Measurements from ENCODE around the gene THBS2.
"Not testable (repeated sequence)": the region's sequence is repeated elsewhere in the genome, so short reads cannot be mapped to it uniquely, and the experiment has no call there.

Gene THBS2

GRCh38 chr6:169253337-169254238, at the start of gene THBS2:
TSS of gene THBS2 (minus strand) at chr6:169253846. CDS start at chr6:169250784, 3,062 bp downstream.
- FAIRE-seq = no peak

GRCh38 chr6:169302716-169303115, 49.1 kb upstream of the THBS2 start:
- FAIRE-seq = no peak

- FAIRE-seq = no peak
Measured at GRCh38 chr6:169302255-169302654, 48.6 kb upstream of the THBS2 start.

DNA sequence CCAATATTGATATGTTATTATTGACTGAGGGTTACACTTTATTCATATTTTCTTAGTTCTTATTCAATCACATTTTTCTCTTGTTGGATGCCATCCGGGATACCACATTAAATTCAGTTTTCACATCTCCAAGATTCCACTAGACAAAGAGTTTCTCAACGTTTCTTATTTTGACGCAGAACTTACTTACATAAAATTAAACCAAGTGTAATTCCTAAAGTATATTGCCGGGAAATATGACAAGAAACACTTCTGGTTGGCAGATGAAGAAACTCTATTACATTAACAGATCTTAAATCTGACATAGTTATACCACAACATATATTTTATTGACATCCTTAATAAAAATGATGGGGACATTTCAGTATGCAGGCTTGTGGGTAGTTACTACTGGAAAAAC, 47.3 kb upstream of the THBS2 start:
- FAIRE-seq = no peak

- FAIRE-seq = not testable (repeated sequence)
Measured at GRCh38 chr6:169298626-169299025, 45.0 kb upstream of the THBS2 start.

DNA sequence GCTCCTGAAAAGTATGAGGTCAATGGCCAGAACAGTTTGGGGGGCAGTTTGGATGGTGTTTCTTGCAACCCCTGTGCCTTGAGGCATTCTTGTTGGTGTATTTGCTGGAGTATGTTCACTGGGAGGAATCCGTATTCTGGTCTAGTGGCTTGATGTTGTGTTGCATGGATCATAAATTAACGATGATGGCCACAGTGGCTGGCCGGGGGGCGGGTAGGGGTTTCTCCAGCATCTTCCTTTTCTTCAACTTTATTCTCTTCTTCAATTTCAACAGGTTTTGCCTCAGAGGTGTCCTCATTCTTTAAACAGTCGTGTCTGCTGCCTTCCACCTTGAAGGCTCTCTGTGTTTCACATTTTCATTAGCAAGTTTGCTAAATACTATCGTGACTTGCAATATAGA, 43.0 kb upstream of the THBS2 start:
- FAIRE-seq = no peak

DNA sequence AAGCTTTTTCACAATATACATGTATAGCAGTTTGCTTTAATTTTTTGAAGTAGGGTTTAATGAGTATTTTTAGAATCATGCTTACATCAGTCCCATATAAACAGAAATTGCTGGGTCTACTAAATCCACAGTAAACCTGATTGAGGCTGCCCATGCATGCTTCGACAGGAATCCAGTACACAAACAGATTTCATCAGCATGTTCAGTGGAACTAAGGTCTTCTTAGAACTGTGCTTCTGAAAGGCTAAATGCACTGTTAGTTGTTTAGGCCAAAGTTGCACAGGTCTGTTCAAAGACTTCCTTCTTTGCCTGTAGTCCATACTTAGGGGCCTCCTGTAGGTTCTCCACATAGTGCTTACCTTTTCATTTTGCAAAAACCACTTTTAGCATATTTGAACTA, 42.5 kb upstream of the THBS2 start:
- no peak for FAIRE-seq

DNA sequence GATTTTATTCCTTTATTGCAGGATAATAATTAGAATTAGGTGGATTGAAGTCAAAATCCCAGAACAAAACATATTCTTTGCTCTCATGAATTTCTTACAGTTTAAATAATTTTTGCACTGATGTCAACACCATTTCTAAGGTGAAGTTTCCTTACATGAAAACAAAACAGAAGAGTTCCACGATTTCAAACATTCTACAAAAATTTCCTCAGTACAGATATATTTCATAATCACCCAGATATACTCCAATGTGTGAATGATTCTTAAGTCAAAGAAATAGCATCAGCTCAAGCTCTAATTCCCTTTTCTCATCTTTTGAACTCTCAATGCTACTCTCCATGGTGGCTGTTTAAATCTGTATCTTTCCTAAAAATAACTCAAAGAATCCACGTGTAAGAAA, 39.5 kb upstream of the THBS2 start:
- no peak for FAIRE-seq

GRCh38 chr6:169292338-169293124, 38.9 kb upstream of the THBS2 start:
- FAIRE-seq = no peak

- no peak for FAIRE-seq
Measured at GRCh38 chr6:169291646-169292337, 38.1 kb upstream of the THBS2 start.

DNA sequence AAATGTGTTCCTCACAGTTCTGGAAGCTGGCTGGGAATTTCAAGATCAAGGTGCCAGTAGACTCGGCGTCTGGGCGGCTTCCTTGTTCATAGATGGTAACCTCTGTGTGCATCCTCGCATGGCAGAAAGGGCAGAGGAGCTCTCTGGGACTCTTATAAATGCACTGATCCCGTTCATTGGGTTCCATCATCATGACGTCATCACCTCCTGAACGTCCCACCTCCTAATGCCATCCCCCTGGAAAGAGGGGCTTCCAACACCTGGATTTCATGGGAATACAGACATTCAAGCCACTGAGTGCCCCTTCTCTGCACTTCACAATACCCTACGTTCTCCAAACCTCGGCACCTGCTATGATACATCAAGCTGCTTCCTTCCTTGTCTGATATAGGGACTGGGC, 37.5 kb upstream of the THBS2 start:
- no peak for FAIRE-seq

GRCh38 chr6:169289619-169290339, 36.1 kb upstream of the THBS2 start:
- FAIRE-seq = no peak

- no peak for FAIRE-seq
Measured at GRCh38 chr6:169289257-169289618, 35.6 kb upstream of the THBS2 start.

- FAIRE-seq = no peak
Measured at GRCh38 chr6:169288591-169288990, 34.9 kb upstream of the THBS2 start.

- FAIRE-seq = no peak
Measured at GRCh38 chr6:169287675-169288074, 34.0 kb upstream of the THBS2 start.

GRCh38 chr6:169286961-169287360, 33.3 kb upstream of the THBS2 start:
- no peak for FAIRE-seq

- no peak for FAIRE-seq
Measured at GRCh38 chr6:169285165-169285564, 31.5 kb upstream of the THBS2 start.

DNA sequence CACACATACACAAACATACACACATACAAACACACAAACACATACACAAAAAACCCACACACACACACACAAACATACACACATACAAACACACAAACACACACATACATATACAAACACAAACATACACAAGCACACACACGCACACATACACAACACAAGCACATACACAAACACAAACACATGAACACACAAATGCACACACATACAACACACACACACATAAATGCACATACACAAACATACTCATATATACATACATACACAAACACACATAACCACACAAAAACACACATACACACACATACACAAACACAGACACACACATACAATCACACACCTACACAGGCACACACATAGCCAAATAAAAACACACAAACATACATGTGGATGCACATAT, 30.3 kb upstream of the THBS2 start:
- FAIRE-seq = no peak

GRCh38 chr6:169282043-169282442, 28.4 kb upstream of the THBS2 start:
- FAIRE-seq = no peak

- FAIRE-seq = no peak
Measured at GRCh38 chr6:169277619-169278018, 24.0 kb upstream of the THBS2 start.

DNA sequence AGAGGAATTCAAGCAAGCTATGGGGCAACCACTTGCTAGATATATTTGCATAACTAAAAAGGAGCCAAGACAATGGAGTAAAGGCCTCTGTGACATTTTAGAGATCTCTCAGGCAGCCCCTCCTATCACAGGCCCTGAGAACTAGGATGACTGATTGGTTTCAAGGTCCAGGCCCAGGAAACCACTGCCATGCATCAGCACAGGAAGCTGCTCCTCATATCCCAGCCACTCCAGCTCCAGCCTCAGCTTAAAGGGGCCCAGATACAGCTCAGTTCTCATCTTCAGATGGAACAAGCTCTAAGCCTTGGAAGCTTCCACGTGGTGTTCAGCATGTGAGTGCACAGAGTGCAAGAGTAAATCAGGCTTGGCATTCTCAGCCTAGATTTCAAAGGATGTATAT, 21.1 kb upstream of the THBS2 start:
- no peak for FAIRE-seq

DNA sequence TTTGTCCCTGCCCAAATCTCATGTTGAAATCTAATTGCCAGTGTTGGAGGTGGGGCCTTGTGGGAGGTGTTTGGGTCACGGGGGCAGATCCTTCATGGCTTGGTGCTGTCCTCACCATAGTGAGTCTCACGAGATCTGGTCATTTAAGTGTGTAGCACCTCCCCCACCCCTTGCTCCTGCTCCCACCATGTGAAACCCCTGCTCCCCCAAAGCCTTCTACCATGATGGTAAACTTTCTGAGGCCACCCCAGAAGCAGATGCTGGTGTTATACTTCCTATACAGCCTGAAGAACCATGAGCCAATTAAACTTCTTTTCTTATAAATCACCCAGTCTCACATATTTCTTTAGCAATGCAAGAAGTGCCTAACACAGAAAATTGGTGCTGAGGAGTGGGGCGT, 19.9 kb upstream of the THBS2 start:
- FAIRE-seq = no peak

- no peak for FAIRE-seq
Measured at GRCh38 chr6:169271877-169272216, 18.2 kb upstream of the THBS2 start.
